HEK293 (cell line): ENCODE results near the gene CST9L.

ENCODE experiments used
- CTCF ChIA-PET: fragments of 350-600 bp; formaldehyde crosslinking; extraction: SDS; loops from one replicate; lab custom pipeline; 2021; ENCODE audit warnings: antibody characterized with exemption; lab: Yijun Ruan, JAX
- POLR2A ChIA-PET: fragments of 300-600 bp; formaldehyde crosslinking; extraction: SDS; loops from one replicate; lab custom pipeline; 2020; ENCODE audit warnings: antibody characterized with exemption, inconsistent platforms; lab: Yijun Ruan, JAX
- H3K27ac ChIP-seq: fragments of 200-500 bp; sonication (Bioruptor generic); 2 replicates; pipeline ENCODE4 v1.5.1; 2014; ENCODE audit warnings: low read depth, low read length, control low read depth, inconsistent platforms; ENCODE audit errors: extremely low read depth
- H3K36me3 ChIP-seq, 2 experiments: fragments of 200-500 bp in 1 of 2; sonication (Bioruptor generic) in 1 of 2; 1 replicate in 1 of 2; 2 replicates in 1 of 2; pipeline ENCODE4 v1.5.1; 2014 to 2017; ENCODE audit warnings: inconsistent platforms in 2 of 2, low read length in 2 of 2; ENCODE audit not compliant: control insufficient read depth in 2 of 2, insufficient read depth in 1 of 2
- H3K4me1 ChIP-seq: fragments of 200-500 bp; sonication (Bioruptor generic); 2 replicates; pipeline ENCODE4 v1.5.1; 2014; ENCODE audit warnings: mild to moderate bottlenecking, low read length, inconsistent platforms; ENCODE audit not compliant: control insufficient read depth, insufficient read depth
- H3K4me3 ChIP-seq: 2 replicates; pipeline ENCODE4 v1.5.1; 2011; ENCODE audit warnings: low read depth, mild to moderate bottlenecking, control low read depth, low read length, moderate library complexity
- H3K9me3 ChIP-seq: fragments of 200-500 bp; sonication (Bioruptor generic); 2 replicates; pipeline ENCODE4 v1.5.1; 2014; ENCODE audit warnings: low read depth, low read length, inconsistent platforms; ENCODE audit not compliant: control insufficient read depth, insufficient read depth
- BCL11B ChIP-seq: fragments of 450-650 bp; formaldehyde crosslinking; IDR thresholded peaks from 2 replicates; pipeline ENCODE4 v1.5.1; 2016; ENCODE audit warnings: low read depth, missing biosample characterization, missing genetic modification characterization
- GLI4 ChIP-seq: fragments of 450-650 bp; formaldehyde crosslinking; IDR thresholded peaks from 2 replicates; pipeline ENCODE4 v1.5.1; 2016; ENCODE audit warnings: missing biosample characterization, missing genetic modification characterization
- HOXC10 ChIP-seq: sonication (generic); formaldehyde crosslinking; IDR thresholded peaks from 2 replicates; pipeline ENCODE4 v1.8.1; 2023; ENCODE audit warnings: mild to moderate bottlenecking, missing genetic modification reagents
- KLF1 ChIP-seq: fragments of 450-650 bp; formaldehyde crosslinking; IDR thresholded peaks from 2 replicates; pipeline ENCODE4 v1.5.1; 2016; ENCODE audit warnings: missing biosample characterization, missing genetic modification characterization
- MEIS1 ChIP-seq: sonication (generic); formaldehyde crosslinking; IDR thresholded peaks from 2 replicates; pipeline ENCODE4 v1.8.1; 2022; ENCODE audit warnings: missing genetic modification reagents, mild to moderate bottlenecking, borderline replicate concordance
- TCF7L2 ChIP-seq: IDR thresholded peaks from 2 replicates; pipeline ENCODE4 v1.6.1; 2011; ENCODE audit warnings: low read depth, mild to moderate bottlenecking, inconsistent platforms, low read length, moderate library complexity, borderline replicate concordance
- ZFP37 ChIP-seq: fragments of 450-650 bp; formaldehyde crosslinking; IDR thresholded peaks from 2 replicates; pipeline ENCODE4 v1.5.1; 2016; ENCODE audit warnings: missing biosample characterization, missing genetic modification characterization
- ZFP41 ChIP-seq: fragments of 450-650 bp; formaldehyde crosslinking; IDR thresholded peaks from 2 replicates; pipeline ENCODE4 v1.5.1; 2016; ENCODE audit warnings: missing biosample characterization, missing genetic modification characterization, borderline replicate concordance
- ZNF133 ChIP-seq: fragments of 450-650 bp; formaldehyde crosslinking; IDR thresholded peaks from 2 replicates; pipeline ENCODE4 v1.5.1; 2016; ENCODE audit warnings: missing biosample characterization, missing genetic modification characterization
- ZNF146 ChIP-seq: fragments of 450-650 bp; formaldehyde crosslinking; IDR thresholded peaks from 2 replicates; pipeline ENCODE4 v1.5.1; 2016; ENCODE audit warnings: missing biosample characterization, missing genetic modification characterization
- ZNF157 ChIP-seq: fragments of 450-650 bp; formaldehyde crosslinking; IDR thresholded peaks from 2 replicates; pipeline ENCODE4 v1.5.1; 2016; ENCODE audit warnings: missing biosample characterization, missing genetic modification characterization
- ZNF239 ChIP-seq: fragments of 450-650 bp; formaldehyde crosslinking; IDR thresholded peaks from 2 replicates; pipeline ENCODE4 v1.5.1; 2016; ENCODE audit warnings: missing biosample characterization, missing genetic modification characterization
- ZNF292 ChIP-seq: fragments of 450-650 bp; formaldehyde crosslinking; IDR thresholded peaks from 2 replicates; pipeline ENCODE4 v1.5.1; 2016; ENCODE audit warnings: low read depth, missing biosample characterization, missing genetic modification characterization, borderline replicate concordance
- ZNF394 ChIP-seq: fragments of 450-650 bp; formaldehyde crosslinking; IDR thresholded peaks from 2 replicates; pipeline ENCODE4 v1.5.1; 2016; ENCODE audit warnings: missing biosample characterization, missing genetic modification characterization, mild to moderate bottlenecking, moderate library complexity, borderline replicate concordance
- ZNF416 ChIP-seq: fragments of 450-650 bp; formaldehyde crosslinking; IDR thresholded peaks from 2 replicates; pipeline ENCODE4 v1.5.1; 2016; ENCODE audit warnings: missing biosample characterization, missing genetic modification characterization
- ZNF473 ChIP-seq: fragments of 450-650 bp; formaldehyde crosslinking; IDR thresholded peaks from 2 replicates; pipeline ENCODE4 v1.5.1; 2017; ENCODE audit warnings: missing biosample characterization, missing genetic modification characterization
- ZNF529 ChIP-seq: fragments of 450-650 bp; formaldehyde crosslinking; IDR thresholded peaks from 2 replicates; pipeline ENCODE4 v1.5.1; 2017; ENCODE audit warnings: missing genetic modification characterization, missing biosample characterization; ENCODE audit not compliant: insufficient replicate concordance
- ZNF571 ChIP-seq: fragments of 450-650 bp; formaldehyde crosslinking; IDR thresholded peaks from 2 replicates; pipeline ENCODE4 v1.5.0; 2017; ENCODE audit warnings: missing biosample characterization, missing genetic modification characterization
- ZSCAN23 ChIP-seq: fragments of 450-650 bp; formaldehyde crosslinking; IDR thresholded peaks from 2 replicates; pipeline ENCODE4 v1.5.1; 2016; ENCODE audit warnings: missing biosample characterization, missing genetic modification characterization
- TF ChIP-seq, protein P1 (sequence below): fragments of 450-650 bp; IDR thresholded peaks from 2 replicates; pipeline ENCODE4 v1.5.1; 2018; ENCODE audit warnings: missing biosample characterization, mild to moderate bottlenecking, missing genetic modification characterization
- TF ChIP-seq, protein P2 (sequence below): fragments of 450-650 bp; formaldehyde crosslinking; IDR thresholded peaks from 2 replicates; pipeline ENCODE4 v1.5.1; 2017; ENCODE audit warnings: missing biosample characterization, missing genetic modification characterization
- TF ChIP-seq, protein P3 (sequence below): fragments of 450-650 bp; formaldehyde crosslinking; IDR thresholded peaks from 2 replicates; pipeline ENCODE4 v1.5.1; 2016; ENCODE audit warnings: missing biosample characterization, missing genetic modification characterization, low read depth
- TF ChIP-seq, protein P4 (sequence below): fragments of 450-650 bp; formaldehyde crosslinking; IDR thresholded peaks from 2 replicates; pipeline ENCODE4 v1.5.1; 2016; ENCODE audit warnings: missing biosample characterization, missing genetic modification characterization
- TF ChIP-seq, protein P5 (sequence below): fragments of 450-650 bp; formaldehyde crosslinking; IDR thresholded peaks from 2 replicates; pipeline ENCODE4; 2016; ENCODE audit warnings: missing biosample characterization, missing genetic modification characterization

Gene CST9L

DNA sequence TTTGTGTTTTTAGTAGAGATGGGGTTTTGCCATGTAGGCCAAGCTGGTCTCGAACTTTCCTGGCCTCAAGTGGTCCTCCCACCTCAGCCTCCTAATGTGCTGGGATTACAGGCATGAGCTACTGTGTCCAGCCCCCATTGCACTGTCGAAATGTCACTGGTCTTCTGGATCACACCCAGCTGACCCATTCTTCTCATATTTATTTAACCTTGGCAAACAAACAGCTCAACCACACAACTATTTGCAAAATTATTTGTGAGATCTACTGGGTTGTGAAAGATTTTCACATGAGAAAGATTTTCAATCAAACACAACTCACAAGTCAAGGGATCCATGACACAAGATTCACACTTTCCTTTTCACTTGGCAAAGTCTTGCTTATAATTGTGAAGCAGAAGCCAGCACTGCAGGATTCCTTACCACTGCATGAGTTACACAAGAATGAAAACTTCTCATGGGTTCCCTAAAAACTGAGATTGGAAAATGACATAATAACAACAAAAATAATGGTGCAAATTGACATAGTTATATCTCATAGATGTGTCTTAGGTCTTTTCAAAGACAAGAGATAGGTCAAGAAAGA, 2.0 kb upstream of the CST9L start (continued):
- TF ChIP-seq, protein P1, sequence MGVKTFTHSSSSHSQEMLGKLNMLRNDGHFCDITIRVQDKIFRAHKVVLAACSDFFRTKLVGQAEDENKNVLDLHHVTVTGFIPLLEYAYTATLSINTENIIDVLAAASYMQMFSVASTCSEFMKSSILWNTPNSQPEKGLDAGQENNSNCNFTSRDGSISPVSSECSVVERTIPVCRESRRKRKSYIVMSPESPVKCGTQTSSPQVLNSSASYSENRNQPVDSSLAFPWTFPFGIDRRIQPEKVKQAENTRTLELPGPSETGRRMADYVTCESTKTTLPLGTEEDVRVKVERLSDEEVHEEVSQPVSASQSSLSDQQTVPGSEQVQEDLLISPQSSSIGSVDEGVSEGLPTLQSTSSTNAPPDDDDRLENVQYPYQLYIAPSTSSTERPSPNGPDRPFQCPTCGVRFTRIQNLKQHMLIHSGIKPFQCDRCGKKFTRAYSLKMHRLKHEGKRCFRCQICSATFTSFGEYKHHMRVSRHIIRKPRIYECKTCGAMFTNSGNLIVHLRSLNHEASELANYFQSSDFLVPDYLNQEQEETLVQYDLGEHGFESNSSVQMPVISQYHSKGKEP (tag by site-specific recombination): no peak
- TF ChIP-seq ZNF529 (tag by site-specific recombination) (no peak), ZNF292 (tag by site-specific recombination) (no peak), HOXC10 (CRISPR knock-in tag) (no peak), ZNF146 (tag by site-specific recombination) (no peak), BCL11B (no peak)

DNA sequence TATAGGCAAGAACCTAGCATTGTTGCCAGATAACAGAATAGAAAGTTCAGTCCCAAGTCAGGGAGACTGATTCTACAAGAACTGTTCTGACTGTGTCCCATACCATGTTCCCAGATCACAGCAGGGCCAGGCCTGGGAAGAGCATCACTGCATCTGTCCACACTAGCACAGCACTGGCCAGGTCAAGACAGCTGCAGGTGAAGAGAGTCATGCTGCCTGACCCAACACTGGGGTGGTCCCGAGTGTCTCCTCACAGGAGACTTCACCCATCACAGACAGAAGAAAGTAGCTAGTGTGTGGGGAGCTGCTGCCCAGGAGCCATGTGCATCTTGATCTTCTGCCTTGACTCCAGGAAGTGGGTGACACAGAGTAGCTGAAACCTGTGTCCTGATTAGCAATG, 1.3 kb upstream of the CST9L start:
- Histone ChIP-seq H3K36me3 (no peaks in the 10 kb centered on the region), H3K27ac (no peak overlapping the region), H3K9me3 (no peaks in the 10 kb centered on the region), H3K4me3 (no peak overlapping the region), H3K4me1 (no peaks in the 10 kb centered on the region)
- ChIA-PET CTCF (no interaction called here), POLR2A (no interaction called here)
- TF ChIP-seq ZNF394: no peak
- TF ChIP-seq TCF7L2: no peak
- TF ChIP-seq KLF1 (tag by site-specific recombination): no peak
- TF ChIP-seq ZSCAN23 (tag by site-specific recombination): no peak
- no peak for TF ChIP-seq ZNF157 (tag by site-specific recombination)
- TF ChIP-seq, protein P2, sequence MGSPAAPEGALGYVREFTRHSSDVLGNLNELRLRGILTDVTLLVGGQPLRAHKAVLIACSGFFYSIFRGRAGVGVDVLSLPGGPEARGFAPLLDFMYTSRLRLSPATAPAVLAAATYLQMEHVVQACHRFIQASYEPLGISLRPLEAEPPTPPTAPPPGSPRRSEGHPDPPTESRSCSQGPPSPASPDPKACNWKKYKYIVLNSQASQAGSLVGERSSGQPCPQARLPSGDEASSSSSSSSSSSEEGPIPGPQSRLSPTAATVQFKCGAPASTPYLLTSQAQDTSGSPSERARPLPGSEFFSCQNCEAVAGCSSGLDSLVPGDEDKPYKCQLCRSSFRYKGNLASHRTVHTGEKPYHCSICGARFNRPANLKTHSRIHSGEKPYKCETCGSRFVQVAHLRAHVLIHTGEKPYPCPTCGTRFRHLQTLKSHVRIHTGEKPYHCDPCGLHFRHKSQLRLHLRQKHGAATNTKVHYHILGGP: no peak
- no peak for TF ChIP-seq GLI4
- TF ChIP-seq, protein P3, sequence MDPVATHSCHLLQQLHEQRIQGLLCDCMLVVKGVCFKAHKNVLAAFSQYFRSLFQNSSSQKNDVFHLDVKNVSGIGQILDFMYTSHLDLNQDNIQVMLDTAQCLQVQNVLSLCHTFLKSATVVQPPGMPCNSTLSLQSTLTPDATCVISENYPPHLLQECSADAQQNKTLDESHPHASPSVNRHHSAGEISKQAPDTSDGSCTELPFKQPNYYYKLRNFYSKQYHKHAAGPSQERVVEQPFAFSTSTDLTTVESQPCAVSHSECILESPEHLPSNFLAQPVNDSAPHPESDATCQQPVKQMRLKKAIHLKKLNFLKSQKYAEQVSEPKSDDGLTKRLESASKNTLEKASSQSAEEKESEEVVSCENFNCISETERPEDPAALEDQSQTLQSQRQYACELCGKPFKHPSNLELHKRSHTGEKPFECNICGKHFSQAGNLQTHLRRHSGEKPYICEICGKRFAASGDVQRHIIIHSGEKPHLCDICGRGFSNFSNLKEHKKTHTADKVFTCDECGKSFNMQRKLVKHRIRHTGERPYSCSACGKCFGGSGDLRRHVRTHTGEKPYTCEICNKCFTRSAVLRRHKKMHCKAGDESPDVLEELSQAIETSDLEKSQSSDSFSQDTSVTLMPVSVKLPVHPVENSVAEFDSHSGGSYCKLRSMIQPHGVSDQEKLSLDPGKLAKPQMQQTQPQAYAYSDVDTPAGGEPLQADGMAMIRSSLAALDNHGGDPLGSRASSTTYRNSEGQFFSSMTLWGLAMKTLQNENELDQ (tag by site-specific recombination): no peak

DNA sequence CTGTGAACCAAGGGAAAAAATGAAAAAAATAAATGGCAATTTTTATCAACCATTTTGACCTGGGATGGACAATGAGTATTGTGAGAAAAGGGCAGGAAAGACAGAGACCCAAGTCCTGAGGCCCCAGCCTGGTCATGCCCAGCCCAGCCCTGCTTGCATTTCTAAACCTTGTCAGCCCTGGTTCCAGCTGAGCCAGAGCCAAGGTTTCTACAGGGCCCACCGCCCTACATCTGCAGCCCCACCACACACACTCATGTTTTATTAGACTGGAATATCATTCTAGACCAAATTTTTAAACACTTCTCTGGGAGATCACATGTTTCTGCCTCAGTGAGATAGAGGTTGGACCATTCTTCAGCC, 667 bp upstream of the CST9L start:
- H3K27ac ChIP-seq: no peak overlapping the region
- CTCF ChIA-PET: no interaction called here
- no peaks in the 10 kb centered on the region for H3K36me3 ChIP-seq
- TF ChIP-seq ZNF239: no peak
- TF ChIP-seq ZFP41 (tag by site-specific recombination): no peak
- no peak for TF ChIP-seq ZNF571
- no peak for TF ChIP-seq HOXC10 (CRISPR knock-in tag)
- no peak for TF ChIP-seq ZFP37 (tag by site-specific recombination)
- TF ChIP-seq, protein P4, sequence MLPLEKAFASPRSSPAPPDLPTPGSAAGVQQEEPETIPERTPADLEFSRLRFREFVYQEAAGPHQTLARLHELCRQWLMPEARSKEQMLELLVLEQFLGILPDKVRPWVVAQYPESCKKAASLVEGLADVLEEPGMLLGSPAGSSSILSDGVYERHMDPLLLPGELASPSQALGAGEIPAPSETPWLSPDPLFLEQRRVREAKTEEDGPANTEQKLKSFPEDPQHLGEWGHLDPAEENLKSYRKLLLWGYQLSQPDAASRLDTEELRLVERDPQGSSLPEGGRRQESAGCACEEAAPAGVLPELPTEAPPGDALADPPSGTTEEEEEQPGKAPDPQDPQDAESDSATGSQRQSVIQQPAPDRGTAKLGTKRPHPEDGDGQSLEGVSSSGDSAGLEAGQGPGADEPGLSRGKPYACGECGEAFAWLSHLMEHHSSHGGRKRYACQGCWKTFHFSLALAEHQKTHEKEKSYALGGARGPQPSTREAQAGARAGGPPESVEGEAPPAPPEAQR (tag by site-specific recombination): no peak
- TF ChIP-seq ZNF416 (tag by site-specific recombination): no peak
- no peak for TF ChIP-seq ZNF473 (tag by site-specific recombination)
- no peak for TF ChIP-seq ZNF529 (tag by site-specific recombination)
- TF ChIP-seq ZNF133: no peak
- TF ChIP-seq, protein P5, sequence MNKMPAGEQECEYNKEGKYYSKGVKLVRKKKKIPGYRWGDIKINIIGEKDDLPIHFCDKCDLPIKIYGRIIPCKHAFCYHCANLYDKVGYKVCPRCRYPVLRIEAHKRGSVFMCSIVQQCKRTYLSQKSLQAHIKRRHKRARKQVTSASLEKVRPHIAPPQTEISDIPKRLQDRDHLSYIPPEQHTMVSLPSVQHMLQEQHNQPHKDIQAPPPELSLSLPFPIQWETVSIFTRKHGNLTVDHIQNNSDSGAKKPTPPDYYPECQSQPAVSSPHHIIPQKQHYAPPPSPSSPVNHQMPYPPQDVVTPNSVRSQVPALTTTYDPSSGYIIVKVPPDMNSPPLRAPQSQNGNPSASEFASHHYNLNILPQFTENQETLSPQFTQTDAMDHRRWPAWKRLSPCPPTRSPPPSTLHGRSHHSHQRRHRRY: no peak
- no peak for TF ChIP-seq MEIS1
- TF ChIP-seq, all 188 proteins: peak for 0
- no peaks in the 10 kb centered on the region for H3K9me3 ChIP-seq
- no peak overlapping the region for H3K4me3 ChIP-seq
- no peaks in the 10 kb centered on the region for H3K4me1 ChIP-seq
- POLR2A ChIA-PET: no interaction called here
